Measurements from ENCODE around the gene HSPA1A.
A peak's percentile ranks its signal among the peaks of the same experiment; 100 is the strongest.
"Not testable (repeated sequence)": the region's sequence is repeated elsewhere in the genome, so short reads cannot be mapped to it uniquely, and the experiment has no call there.

HSPA1A gene

GRCh38 chr6:31781244-31782125 is 33.9 kb upstream of the HSPA1A start:
- no peak for DNase-seq

GRCh38 chr6:31782126-31782855 is 33.1 kb upstream of the HSPA1A start:
- no peak for DNase-seq

GRCh38 chr6:31784098-31784925 is 31.0 kb upstream of the HSPA1A start:
- DNase-seq, result no peak

- no peak for DNase-seq
Observed at GRCh38 chr6:31785475-31785874, 29.9 kb upstream of the HSPA1A start.

- no peak for DNase-seq
Observed at GRCh38 chr6:31791324-31792089, 23.8 kb upstream of the HSPA1A start.

GRCh38 chr6:31792090-31792374 is 23.3 kb upstream of the HSPA1A start:
- DNase-seq, result no peak

- no peak for DNase-seq
Observed at GRCh38 chr6:31792761-31793171, 22.6 kb upstream of the HSPA1A start.

- DNase-seq, result not testable (repeated sequence)
Observed at GRCh38 chr6:31793927-31794245, 21.5 kb upstream of the HSPA1A start.

GRCh38 chr6:31794294-31794865 is 21.0 kb upstream of the HSPA1A start:
- no peak for DNase-seq

GRCh38 chr6:31794866-31795615 is 20.3 kb upstream of the HSPA1A start:
- no peak for DNase-seq

GRCh38 chr6:31795616-31796298 is 19.6 kb upstream of the HSPA1A start, which contains the start of gene VARS1:
TSS of gene VARS1 (minus strand) at chr6:31795752. CDS start at chr6:31795217, 535 bp downstream.
- DNase-seq, result no peak

GRCh38 chr6:31796993-31797385 is 18.4 kb upstream of the HSPA1A start:
- DNase-seq, result no peak

GRCh38 chr6:31797588-31797987 is 17.8 kb upstream of the HSPA1A start:
- no peak for DNase-seq

GRCh38 chr6:31799781-31800180 is 15.6 kb upstream of the HSPA1A start:
- no peak for DNase-seq

- DNase-seq, result not testable (repeated sequence)
Observed at GRCh38 chr6:31801031-31801927, 14.1 kb upstream of the HSPA1A start.

- DNase-seq, result no peak
Observed at GRCh38 chr6:31805939-31806469, 9.3 kb upstream of the HSPA1A start.

GRCh38 chr6:31806470-31807272 is 8.7 kb upstream of the HSPA1A start, which contains the start of gene LSM2:
TSS of gene LSM2 (minus strand) at chr6:31806966. CDS start at chr6:31806757, 209 bp downstream.
- DNase-seq, result peak; percentile 81

- not testable (repeated sequence) for DNase-seq
Observed at GRCh38 chr6:31808599-31808998, 6.7 kb upstream of the HSPA1A start.

GRCh38 chr6:31811645-31812044 is 3.7 kb upstream of the HSPA1A start:
- DNase-seq, result no peak

Measured in cortex of kidney (tissue), 1 donor.